Spleen (tissue), 7 donors: ENCODE results near the gene PLCH2.

Experiments used
- CTCF ChIP-seq, 11 experiments: fragments of 200-600 bp in 7 of 11; fragments of 450-650 bp in 4 of 11; sonication (generic) in 4 of 11; IDR thresholded peaks in 8 of 11; conservative IDR thresholded peaks in 3 of 11; 1 replicate in 7 of 11; 2 replicates in 4 of 11; pipeline versions ENCODE4 v1.4.0 to v1.8.0; 2016 to 2021; ENCODE audit warnings: antibody characterized with exemption in 11 of 11, inconsistent platforms in 4 of 11, mild to moderate bottlenecking in 1 of 11
- POLR2A ChIP-seq, 3 donors: fragments of 450-650 bp; IDR thresholded peaks; one replicate each; pipeline ENCODE4 v1.5.1; 2017; ENCODE audit warnings: antibody characterized with exemption in 3 of 3, mild to moderate bottlenecking in 1 of 3
- POLR2AphosphoS5 ChIP-seq, 3 donors: sonication (generic); formaldehyde crosslinking; IDR thresholded peaks; one replicate each; pipeline ENCODE4 v1.5.1; 2017; ENCODE audit warnings: antibody characterized with exemption in 3 of 3
- donor health status: DM: no; HTN: no; CAD: no; lungs with moderate emphysema.
- donor health status: DM: no; HTN: no; CAD: no.
- donor health status: DM: no; HTN: no; CAD: no.

DNA sequence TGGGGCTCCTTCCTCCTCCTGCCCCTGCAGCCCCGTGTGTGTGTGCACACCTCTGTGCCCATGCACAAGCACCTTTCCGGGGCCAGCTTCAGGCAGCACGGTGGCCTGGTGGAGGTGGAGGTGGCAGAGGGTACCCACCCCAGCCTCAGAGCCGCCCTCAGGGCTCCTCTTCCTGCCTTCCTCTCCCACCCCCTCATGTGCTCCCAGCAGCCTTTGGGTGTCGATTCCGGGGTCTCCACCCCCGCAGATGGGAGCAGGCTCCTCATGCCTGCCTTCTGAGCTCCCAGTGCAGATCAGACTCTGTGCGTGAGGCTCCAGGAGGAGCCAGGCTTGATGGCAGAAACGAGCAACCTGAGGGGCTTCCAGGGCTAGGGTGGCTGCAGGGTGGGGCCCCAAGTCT lies 29.2 kb upstream of the PLCH2 start:
- TF ChIP-seq CTCF (IDR thresholded peaks at IDR 0.05 in 8 of 11, conservative IDR thresholded peaks at IDR 0.05 in 3 of 11) (no peak), POLR2A (IDR thresholded peaks at IDR 0.05) (no peak), POLR2AphosphoS5 (IDR thresholded peaks at IDR 0.05) (no peak)
